ENCODE results near the gene SLCO3A1.

Gene SLCO3A1

GRCh38 chr15:91889111-91889815, 35.8 kb downstream of the SLCO3A1 start:
- Histone ChIP-seq H3K9me2 (replicated peaks; ENCODE audit: low read depth, low read length) (no peaks in the 10 kb centered on the region), H3K27me3 (ENCODE audit: insufficient read depth, low read length, poor library complexity, severe bottlenecking) (no peaks in the 10 kb centered on the region), H3K4me3 (ENCODE audit: low read length, poor library complexity, severe bottlenecking) (no peak overlapping the region), H3K79me2 (ENCODE audit: insufficient read depth, low read length) (no peaks in the 10 kb centered on the region), H3K4me1 (ENCODE audit: insufficient read depth, low read length, poor library complexity, severe bottlenecking) (no peaks in the 10 kb centered on the region), H4K20me1 (ENCODE audit: insufficient read depth, low read length, poor library complexity, severe bottlenecking) (no peaks in the 10 kb centered on the region), H3K36me3 (ENCODE audit: insufficient read depth, low read length) (no peaks in the 10 kb centered on the region), H3F3A (ENCODE audit: low read depth) (no peaks in the 10 kb centered on the region), H3K9ac (ENCODE audit: low read depth, low read length, poor library complexity, severe bottlenecking) (no peak overlapping the region), H3K4me2 (ENCODE audit: low read depth, low read length, poor library complexity, severe bottlenecking) (no peak overlapping the region), H3K9me3 (ENCODE audit: insufficient read depth, low read depth, low read length) (no peaks in the 10 kb centered on the region), H2AFZ (ENCODE audit: low read length) (no peak overlapping the region)
- TF ChIP-seq EZH2phosphoT487 (IDR thresholded peaks at IDR 0.05; ENCODE audit: borderline replicate concordance) (no peak), CTCF (conservative IDR thresholded peaks at IDR 0.05; ENCODE audit: low read length) (no peak)

- no peak overlapping the region for H3K4me3 ChIP-seq (ENCODE audit: low read length, poor library complexity, severe bottlenecking)
- no peaks in the 10 kb centered on the region for H3K79me2 ChIP-seq (ENCODE audit: insufficient read depth, low read length)
- H4K20me1 ChIP-seq (ENCODE audit: insufficient read depth, low read length, poor library complexity, severe bottlenecking), result no peaks in the 10 kb centered on the region
- H3K9ac ChIP-seq (ENCODE audit: low read depth, low read length, poor library complexity, severe bottlenecking), result no peak overlapping the region
- H3K9me2 ChIP-seq (replicated peaks; ENCODE audit: low read depth, low read length), result no peaks in the 10 kb centered on the region
- H3K27me3 ChIP-seq (ENCODE audit: insufficient read depth, low read length, poor library complexity, severe bottlenecking), result no peaks in the 10 kb centered on the region
- no peaks in the 10 kb centered on the region for H3F3A ChIP-seq (ENCODE audit: low read depth)
- no peak overlapping the region for H2AFZ ChIP-seq (ENCODE audit: low read length)
- no peaks in the 10 kb centered on the region for H3K36me3 ChIP-seq (ENCODE audit: insufficient read depth, low read length)
- TF ChIP-seq CTCF (conservative IDR thresholded peaks at IDR 0.05; ENCODE audit: low read length), result no peak
- TF ChIP-seq EZH2phosphoT487 (IDR thresholded peaks at IDR 0.05; ENCODE audit: borderline replicate concordance), result no peak
- H3K4me1 ChIP-seq (ENCODE audit: insufficient read depth, low read length, poor library complexity, severe bottlenecking), result no peaks in the 10 kb centered on the region
- no peak overlapping the region for H3K4me2 ChIP-seq (ENCODE audit: low read depth, low read length, poor library complexity, severe bottlenecking)
- H3K9me3 ChIP-seq (ENCODE audit: insufficient read depth, low read depth, low read length), result no peaks in the 10 kb centered on the region
Observed at GRCh38 chr15:91890614-91891013, 37.1 kb downstream of the SLCO3A1 start.

- no peaks in the 10 kb centered on the region for H3F3A ChIP-seq (ENCODE audit: low read depth)
- H3K9me2 ChIP-seq (replicated peaks; ENCODE audit: low read depth, low read length), result no peaks in the 10 kb centered on the region
- TF ChIP-seq EZH2phosphoT487 (IDR thresholded peaks at IDR 0.05; ENCODE audit: borderline replicate concordance), result no peak
- TF ChIP-seq CTCF (conservative IDR thresholded peaks at IDR 0.05; ENCODE audit: low read length), result no peak
- H3K9ac ChIP-seq (ENCODE audit: low read depth, low read length, poor library complexity, severe bottlenecking), result no peak overlapping the region
- H3K4me2 ChIP-seq (ENCODE audit: low read depth, low read length, poor library complexity, severe bottlenecking), result no peak overlapping the region
- no peaks in the 10 kb centered on the region for H3K36me3 ChIP-seq (ENCODE audit: insufficient read depth, low read length)
- no peaks in the 10 kb centered on the region for H3K9me3 ChIP-seq (ENCODE audit: insufficient read depth, low read depth, low read length)
- H2AFZ ChIP-seq (ENCODE audit: low read length), result no peak overlapping the region
- H4K20me1 ChIP-seq (ENCODE audit: insufficient read depth, low read length, poor library complexity, severe bottlenecking), result no peaks in the 10 kb centered on the region
- no peaks in the 10 kb centered on the region for H3K4me1 ChIP-seq (ENCODE audit: insufficient read depth, low read length, poor library complexity, severe bottlenecking)
- no peaks in the 10 kb centered on the region for H3K27me3 ChIP-seq (ENCODE audit: insufficient read depth, low read length, poor library complexity, severe bottlenecking)
- H3K79me2 ChIP-seq (ENCODE audit: insufficient read depth, low read length), result no peaks in the 10 kb centered on the region
- H3K4me3 ChIP-seq (ENCODE audit: low read length, poor library complexity, severe bottlenecking), result no peak overlapping the region
Observed at GRCh38 chr15:91891101-91891500, 37.6 kb downstream of the SLCO3A1 start.

Measured in Loucy (cell line).